DMS 273 (cell line): ENCODE data around the gene CX3CL1.
"Not testable (repeated sequence)": the region's sequence is repeated elsewhere in the genome, so short reads cannot be mapped to it uniquely, and the experiment has no call there.

Source experiments
- DNase-seq: peaks from one replicate; lab custom pipeline; 2025; ENCODE audit not compliant: unreplicated experiment; lab: John Stamatoyannopoulos, UW

CX3CL1 gene

DNA sequence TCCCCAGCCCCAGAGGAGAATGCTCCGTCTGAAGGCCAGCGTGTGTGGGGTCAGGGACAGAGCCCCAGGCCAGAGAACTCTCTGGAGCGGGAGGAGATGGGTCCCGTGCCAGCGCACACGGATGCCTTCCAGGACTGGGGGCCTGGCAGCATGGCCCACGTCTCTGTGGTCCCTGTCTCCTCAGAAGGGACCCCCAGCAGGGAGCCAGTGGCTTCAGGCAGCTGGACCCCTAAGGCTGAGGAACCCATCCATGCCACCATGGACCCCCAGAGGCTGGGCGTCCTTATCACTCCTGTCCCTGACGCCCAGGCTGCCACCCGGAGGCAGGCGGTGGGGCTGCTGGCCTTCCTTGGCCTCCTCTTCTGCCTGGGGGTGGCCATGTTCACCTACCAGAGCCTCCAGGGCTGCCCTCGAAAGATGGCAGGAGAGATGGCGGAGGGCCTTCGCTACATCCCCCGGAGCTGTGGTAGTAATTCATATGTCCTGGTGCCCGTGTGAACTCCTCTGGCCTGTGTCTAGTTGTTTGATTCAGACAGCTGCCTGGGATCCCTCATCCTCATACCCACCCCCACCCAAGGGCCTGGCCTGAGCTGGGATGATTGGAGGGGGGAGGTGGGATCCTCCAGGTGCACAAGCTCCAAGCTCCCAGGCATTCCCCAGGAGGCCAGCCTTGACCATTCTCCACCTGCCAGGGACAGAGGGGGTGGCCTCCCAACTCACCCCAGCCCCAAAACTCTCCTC is 10.4 kb downstream of the CX3CL1 start:
- DNase-seq: no peak

DNA sequence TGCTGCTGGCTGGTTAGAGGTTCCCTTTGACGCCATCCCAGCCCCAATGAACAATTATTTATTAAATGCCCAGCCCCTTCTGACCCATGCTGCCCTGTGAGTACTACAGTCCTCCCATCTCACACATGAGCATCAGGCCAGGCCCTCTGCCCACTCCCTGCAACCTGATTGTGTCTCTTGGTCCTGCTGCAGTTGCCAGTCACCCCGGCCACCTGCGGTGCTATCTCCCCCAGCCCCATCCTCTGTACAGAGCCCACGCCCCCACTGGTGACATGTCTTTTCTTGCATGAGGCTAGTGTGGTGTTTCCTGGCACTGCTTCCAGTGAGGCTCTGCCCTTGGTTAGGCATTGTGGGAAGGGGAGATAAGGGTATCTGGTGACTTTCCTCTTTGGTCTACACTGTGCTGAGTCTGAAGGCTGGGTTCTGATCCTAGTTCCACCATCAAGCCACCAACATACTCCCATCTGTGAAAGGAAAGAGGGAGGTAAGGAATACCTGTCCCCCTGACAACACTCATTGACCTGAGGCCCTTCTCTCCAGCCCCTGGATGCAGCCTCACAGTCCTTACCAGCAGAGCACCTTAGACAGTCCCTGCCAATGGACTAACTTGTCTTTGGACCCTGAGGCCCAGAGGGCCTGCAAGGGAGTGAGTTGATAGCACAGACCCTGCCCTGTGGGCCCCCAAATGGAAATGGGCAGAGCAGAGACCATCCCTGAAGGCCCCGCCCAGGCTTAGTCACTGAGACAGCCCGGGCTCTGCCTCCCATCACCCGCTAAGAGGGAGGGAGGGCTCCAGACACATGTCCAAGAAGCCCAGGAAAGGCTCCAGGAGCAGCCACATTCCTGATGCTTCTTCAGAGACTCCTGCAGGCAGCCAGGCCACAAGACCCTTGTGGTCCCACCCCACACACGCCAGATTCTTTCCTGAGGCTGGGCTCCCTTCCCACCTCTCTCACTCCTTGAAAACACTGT is 11.3 kb downstream of the CX3CL1 start:
- DNase-seq: no peak

DNA sequence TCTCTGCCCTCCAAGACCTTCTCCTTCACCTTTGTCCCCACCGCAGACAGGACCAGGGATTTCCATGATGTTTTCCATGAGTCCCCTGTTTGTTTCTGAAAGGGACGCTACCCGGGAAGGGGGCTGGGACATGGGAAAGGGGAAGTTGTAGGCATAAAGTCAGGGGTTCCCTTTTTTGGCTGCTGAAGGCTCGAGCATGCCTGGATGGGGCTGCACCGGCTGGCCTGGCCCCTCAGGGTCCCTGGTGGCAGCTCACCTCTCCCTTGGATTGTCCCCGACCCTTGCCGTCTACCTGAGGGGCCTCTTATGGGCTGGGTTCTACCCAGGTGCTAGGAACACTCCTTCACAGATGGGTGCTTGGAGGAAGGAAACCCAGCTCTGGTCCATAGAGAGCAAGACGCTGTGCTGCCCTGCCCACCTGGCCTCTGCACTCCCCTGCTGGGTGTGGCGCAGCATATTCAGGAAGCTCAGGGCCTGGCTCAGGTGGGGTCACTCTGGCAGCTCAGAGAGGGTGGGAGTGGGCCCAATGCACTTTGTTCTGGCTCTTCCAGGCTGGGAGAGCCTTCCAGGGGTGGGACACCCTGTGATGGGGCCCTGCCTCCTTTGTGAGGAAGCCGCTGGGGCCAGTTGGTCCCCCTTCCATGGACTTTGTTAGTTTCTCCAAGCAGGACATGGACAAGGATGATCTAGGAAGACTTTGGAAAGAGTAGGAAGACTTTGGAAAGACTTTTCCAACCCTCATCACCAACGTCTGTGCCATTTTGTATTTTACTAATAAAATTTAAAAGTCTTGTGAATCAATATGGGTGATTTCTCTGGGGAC is 12.2 kb downstream of the CX3CL1 start:
- no peak for DNase-seq

DNA sequence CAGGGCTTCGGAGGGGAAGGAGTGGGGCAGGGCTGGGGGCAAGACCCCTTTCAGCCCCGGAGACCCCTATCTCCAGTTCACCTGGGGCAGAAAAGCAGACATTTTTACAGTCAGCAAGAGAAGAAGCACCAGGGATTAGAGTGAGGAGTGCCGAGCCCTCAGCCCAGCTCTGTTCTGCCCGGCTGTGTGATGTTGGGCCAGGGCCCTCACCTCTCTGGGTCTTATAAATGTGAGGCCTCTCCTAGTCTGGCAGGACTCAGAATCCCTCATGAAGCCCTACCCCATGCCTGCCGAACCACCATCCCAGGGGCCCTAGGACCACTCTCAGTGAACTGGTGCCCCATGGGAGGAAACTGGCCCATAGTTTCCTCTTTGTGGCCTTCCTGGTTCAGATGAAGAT is 12.8 kb downstream of the CX3CL1 start:
- no peak for DNase-seq

DNA sequence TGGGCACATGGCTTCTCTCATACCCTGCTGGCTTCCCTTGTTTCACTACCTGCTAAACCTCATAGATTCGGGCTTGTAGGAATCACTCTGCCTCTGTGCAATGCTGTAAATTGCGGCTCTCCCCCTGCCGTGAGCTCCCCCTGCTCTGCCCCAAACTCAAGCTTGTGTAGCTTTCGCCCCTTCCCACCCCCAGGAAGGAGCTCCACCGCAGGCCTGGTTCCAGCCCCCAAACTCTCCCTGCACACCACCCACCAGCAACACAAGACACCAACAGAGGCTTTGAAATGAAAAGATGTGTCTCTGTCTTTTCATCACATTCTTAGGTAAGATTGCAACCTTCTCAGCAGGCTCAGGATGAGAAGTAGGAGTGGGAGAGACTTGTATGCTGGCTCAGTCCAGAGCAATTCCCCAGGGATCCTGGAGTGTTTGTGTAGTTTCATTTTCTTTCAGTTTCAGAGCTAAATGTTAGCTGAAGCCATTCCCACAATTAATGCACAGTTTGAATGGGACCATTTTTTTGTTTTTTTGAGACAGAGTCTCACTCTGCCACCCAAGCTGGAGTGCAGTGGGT is 14.2 kb downstream of the CX3CL1 start:
- peak; percentile 21 for DNase-seq

- DNase-seq: no peak
These were observed 15.5 kb downstream of the CX3CL1 start for GRCh38 chr16:57387598-57388354.

GRCh38 chr16:57388359-57389086 is 16.2 kb downstream of the CX3CL1 start:
- DNase-seq: no peak

DNA sequence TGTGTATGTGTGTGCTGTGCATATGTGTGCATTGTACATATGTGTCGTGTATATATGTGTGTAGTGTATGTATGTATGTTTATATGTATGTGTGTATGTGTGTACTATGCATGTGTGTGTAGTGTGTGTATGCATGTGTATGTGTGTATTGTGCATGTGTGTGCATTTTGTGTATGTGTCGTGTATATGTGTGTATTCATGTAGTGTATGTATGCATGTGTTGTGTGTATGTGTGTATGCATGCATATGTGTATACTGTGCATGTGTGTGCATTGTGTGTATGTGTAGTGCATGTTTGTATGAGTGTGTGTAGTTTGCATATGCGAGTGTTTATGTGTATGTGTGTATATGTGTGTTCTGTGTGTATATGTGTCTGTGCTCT is 16.8 kb downstream of the CX3CL1 start:
- DNase-seq: no peak

GRCh38 chr16:57390636-57391295 is 18.5 kb downstream of the CX3CL1 start:
- no peak for DNase-seq

GRCh38 chr16:57391300-57391699 is 19.0 kb downstream of the CX3CL1 start:
- no peak for DNase-seq

GRCh38 chr16:57391708-57392107 is 19.4 kb downstream of the CX3CL1 start:
- no peak for DNase-seq

DNA sequence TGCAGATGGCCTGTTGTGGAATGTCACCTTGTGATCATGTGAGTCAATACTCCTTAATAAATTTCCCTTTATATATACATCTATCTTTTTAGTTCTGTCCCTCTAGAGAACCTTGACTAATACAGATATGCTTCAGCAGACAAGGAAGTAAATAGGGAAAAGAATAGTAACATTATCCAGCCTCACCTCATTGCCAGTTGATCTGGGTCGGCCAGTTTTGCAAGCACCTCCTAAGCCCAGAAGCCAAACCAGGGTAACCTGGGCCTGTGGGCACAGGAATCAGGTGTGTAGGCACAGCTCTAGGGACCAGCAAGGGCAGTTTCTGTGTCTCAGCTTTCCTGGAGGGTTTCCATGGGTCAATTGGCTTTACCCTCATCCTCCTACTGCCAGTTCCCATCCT is 20.4 kb downstream of the CX3CL1 start:
- DNase-seq: no peak

DNA sequence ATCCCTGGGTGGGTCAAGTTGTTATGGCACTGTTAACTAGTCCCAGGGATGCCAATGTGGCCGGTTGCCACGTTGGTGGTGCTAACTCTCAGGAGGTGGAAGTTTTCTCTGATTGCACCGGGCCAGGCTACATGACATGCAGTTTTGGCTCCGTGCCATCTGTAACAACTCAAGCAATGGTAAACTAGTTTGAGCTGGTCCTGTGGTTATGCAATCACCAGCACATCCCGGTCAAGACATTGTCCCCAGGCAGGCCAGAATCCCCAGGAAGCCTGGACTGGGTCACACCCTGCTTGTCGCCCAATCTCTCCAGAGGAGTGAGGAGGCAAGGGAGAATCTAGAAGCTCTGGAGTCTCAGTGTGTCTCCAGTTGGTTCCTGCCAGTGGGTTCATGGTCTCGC is 22.2 kb downstream of the CX3CL1 start:
- peak; percentile 18 for DNase-seq

DNA sequence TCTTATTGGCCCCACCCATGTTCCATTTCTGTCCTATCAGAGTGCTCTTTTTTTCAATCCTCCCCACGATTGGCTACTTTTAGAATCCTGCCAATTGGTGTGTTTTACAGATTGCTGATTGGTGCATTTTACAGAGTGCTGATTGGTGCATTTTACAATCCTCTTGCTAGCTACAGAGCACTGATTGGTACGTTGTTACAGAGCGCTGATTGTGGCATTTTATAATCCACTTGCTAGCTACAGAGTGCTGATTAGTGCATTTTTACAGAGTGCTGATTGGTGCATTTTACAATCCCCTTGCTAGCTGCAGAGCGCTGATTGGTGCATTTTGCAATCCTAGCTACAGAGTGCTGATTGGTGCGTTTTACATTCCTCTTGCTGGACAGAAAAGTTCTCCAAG is 22.7 kb downstream of the CX3CL1 start:
- DNase-seq: no peak

DNA sequence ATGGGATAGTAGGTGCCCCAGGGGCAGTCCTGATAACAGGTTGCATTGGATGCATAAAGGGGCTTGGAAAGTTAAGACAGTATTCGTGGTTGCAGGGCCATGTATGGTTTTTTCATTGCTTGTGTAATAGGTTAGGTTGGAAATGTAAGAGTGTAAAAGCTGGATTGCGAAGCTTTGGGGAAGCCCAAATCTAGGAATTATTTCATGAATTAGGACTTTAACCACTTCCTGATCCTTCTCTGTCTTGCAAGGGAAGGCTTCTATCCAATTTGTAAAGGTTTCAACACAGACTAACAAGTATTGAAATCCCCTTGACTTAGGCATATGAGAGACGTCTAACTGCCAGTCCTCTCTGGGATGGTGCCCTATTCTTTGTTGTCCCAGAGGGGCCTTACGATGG is 24.5 kb downstream of the CX3CL1 start:
- DNase-seq: no peak

DNA sequence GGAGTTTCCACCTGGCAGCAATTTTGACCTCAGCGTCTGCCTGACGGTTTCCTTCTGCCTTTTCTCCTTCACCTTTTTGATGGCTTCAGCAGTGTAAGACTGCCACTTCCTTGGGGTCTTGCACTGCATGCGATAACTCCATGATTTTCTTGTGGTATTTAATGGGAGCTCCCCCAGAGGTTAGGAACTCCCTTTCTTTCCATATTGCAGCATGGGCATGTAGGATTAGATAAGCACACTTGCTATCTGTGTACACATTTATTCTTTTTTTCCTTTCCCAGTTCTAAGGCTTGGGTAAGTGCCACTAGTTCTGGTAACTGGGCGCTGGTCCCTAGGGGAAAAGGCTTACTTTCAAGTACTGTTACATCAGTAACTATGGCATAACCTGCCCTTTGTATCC is 25.2 kb downstream of the CX3CL1 start:
- DNase-seq: not testable (repeated sequence)

DNA sequence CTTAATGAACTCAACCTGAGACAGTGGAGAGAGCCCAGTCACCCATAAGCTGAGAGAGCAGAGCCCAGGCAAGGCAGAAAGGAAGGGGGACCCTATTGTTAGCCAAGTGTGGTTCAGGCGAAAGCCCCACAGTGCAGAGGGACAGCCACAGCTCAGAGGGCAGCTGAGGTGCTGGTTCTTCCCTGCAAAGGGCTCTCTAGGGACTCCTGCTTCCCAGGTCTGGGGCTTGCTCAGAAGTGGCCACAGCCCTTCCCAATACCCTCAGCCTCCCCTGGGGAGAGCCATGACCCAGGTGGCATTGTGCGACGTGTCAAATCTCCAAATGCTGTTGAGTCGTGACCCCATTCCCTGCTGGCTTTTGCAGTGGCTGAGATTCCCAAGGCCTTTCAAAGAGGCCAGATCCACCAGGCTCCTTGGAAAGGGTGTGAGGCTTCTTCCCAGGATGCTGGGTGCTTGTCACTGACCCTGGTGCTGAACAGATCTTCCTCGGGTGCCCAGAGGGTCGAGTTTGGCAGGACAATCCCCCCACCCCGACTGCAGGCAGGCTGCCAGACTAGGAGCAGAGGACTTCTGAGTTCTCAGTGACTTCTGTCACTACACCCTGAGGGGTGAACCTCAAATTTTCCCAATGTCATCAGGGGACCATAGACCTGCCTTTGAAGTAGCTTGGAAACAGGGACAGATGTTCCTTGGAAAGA is 29.8 kb downstream of the CX3CL1 start:
- DNase-seq: no peak

DNA sequence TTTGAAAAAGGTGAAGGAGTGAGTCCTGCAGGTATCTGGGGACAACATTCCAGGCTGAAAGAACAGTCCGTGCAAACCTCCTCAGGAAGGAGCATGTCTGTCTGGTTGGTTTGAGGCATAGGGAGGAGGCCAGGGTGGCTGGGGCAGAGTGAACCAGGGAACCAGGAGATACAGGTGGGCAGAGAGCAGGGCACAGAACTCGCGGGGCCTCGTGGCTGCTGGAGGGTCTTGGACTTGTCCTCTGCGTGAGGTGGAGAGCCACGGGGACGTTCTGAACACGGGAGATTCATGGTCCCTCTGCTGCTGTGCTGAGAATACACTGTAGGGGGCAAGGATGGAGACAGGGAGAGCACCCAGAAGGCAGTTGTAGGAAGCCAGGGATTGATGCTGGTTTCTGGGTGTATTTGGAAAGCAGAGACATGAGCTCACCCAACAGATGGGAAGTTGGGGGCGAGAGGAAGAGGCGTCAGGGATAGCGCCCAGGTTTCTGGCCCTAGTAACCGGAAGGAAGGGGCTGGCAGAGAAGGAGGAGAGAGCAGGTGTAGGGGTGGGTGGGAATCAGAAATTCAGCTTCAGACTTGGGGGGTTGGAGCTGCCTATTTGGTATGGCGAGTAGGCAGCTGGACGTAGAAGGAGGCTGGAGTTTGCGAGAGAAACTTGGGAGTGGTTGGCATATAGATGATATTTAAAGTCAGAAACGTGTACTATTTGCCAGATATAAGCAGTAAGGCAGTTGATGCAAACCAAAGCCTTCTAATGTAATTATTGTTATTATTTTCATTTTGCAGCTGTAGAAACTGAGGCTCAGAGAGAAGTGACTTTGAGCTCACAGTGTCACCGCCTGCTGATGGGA is 31.9 kb downstream of the CX3CL1 start, which contains the start of gene CCL17:
CCL17 (plus strand) TSS at position 803 of the 853 bp plus-strand sequence. CDS start 9,166 bp downstream, outside the sequence.
- DNase-seq: no peak
